HFF-Myc (cell line): ENCODE results near the gene YARS2.
"Not testable (repeated sequence)": the region's sequence is repeated elsewhere in the genome, so short reads cannot be mapped to it uniquely, and the experiment has no call there.

Source experiments
- DNase-seq: peaks from one replicate; pipeline ENCODE4 v3.0.0-alpha.2; 2011; ENCODE audit warnings: low read depth; ENCODE audit errors: extremely low read depth
- H3K4me3 ChIP-seq: replicated peaks from 2 replicates; pipeline ENCODE4 v1.5.1; 2011; ENCODE audit warnings: low read depth, mild to moderate bottlenecking, control low read depth, low read length
- CTCF ChIP-seq: IDR thresholded peaks from 2 replicates; pipeline ENCODE4 v1.5.1; 2012; ENCODE audit warnings: mild to moderate bottlenecking, low read depth, low read length, control low read depth; ENCODE audit errors: missing control alignments

The YARS2 gene

DNA sequence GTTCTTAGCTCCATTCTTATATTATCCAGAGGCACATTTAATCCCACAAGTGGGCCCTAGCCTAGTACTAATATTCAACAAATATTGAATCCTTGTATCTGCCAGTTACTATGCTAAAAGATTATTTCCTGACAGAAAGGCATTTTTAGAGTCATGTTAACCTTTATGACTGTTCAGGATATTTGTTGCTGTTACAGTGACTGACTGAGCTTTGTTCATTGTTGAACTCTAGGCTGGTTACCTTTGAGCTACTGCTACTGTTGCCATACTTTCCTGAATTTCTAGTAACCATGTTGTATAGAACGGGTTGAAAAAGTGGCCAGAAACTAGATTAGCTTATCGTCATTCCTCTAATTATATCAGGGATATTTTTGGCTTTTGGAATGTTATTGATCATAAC lies 46.8 kb downstream of the YARS2 start:
- H3K4me3 ChIP-seq: no peak overlapping the region
- no peak for DNase-seq
- no peak for TF ChIP-seq CTCF

- DNase-seq: no peak
- no peak for TF ChIP-seq CTCF
- H3K4me3 ChIP-seq: no peak overlapping the region
Observed at GRCh38 chr12:32706335-32707024, 49.2 kb downstream of the YARS2 start.

- H3K4me3 ChIP-seq: no peak overlapping the region
- DNase-seq: no peak
- TF ChIP-seq CTCF: no peak
Observed at GRCh38 chr12:32705783-32706182, 49.9 kb downstream of the YARS2 start.

DNA sequence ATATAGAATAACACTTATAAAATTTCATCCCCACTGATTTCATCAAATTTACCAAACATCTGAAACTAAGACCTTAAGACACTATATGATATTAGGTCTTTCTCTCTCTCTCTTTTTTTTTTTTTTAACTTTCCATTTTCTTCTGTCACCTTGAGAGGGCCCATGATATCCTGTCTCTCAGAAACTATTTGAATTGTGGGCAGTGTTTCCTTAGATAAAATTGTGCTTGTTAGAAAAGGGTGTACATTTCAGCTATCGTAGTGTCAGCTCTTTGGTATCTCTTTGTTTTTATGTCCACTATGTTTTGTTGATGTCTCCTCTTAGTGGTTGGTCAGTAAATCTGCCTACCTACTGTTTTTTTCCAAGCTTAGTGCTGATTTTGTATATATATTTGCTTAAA lies 52.8 kb downstream of the YARS2 start:
- DNase-seq: no peak
- no peak for TF ChIP-seq CTCF

GRCh38 chr12:32702473-32702872 lies 53.2 kb downstream of the YARS2 start:
- DNase-seq: no peak
- no peak for TF ChIP-seq CTCF
- no peak overlapping the region for H3K4me3 ChIP-seq

More for the DNA sequence above, 52.8 kb downstream of the YARS2 start:
- no peak overlapping the region for H3K4me3 ChIP-seq

DNA sequence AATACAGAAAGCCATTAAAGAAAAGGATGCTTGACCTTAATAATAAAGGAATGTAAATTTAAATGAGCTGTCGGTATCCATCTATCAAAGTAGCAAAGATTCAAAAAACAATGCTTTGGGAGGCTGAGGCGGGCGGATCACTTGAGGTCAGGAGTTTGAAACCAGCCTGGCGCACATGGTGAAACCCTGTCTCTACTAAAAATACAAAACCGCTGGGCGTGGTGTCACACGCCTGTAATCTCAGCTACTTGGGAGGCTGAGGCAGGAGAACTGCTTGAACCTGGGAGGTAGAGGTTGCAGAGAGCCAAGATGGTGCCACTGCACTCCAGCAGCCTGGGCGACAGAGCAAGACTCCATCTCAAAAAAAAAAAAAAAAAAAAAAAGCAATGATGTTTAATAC lies 56.3 kb downstream of the YARS2 start:
- DNase-seq, H3K4me3 ChIP-seq: not testable (repeated sequence)

- no peak for TF ChIP-seq CTCF
- H3K4me3 ChIP-seq: no peak overlapping the region
- DNase-seq: no peak
Observed at GRCh38 chr12:32698285-32698684, 57.4 kb downstream of the YARS2 start.
